H9 (cell line): Measurements from ENCODE around the gene RPP25. TPM values are rescaled to one million over a fixed set of nuclear protein-coding genes. Genes with fewer than 3 reads are reported as not detected.

ENCODE experiments used
- DNase-seq: peaks from one replicate; pipeline ENCODE4 v3.0.0-alpha.2; 2017
- H2AFZ ChIP-seq: one replicate; pipeline ENCODE4 v1.6.1; 2013; ENCODE audit warnings: mild to moderate bottlenecking, low read length, control low read depth, moderate library complexity
- H2AK5ac ChIP-seq: 2 replicates; pipeline ENCODE4 v1.6.1; 2013; ENCODE audit warnings: low read length, control low read depth, mixed read lengths; ENCODE audit not compliant: insufficient read length
- H2BK120ac ChIP-seq: one replicate; pipeline ENCODE4 v1.6.1; 2013; ENCODE audit warnings: low read depth, mild to moderate bottlenecking, low read length, control low read depth, inconsistent platforms; ENCODE audit not compliant: poor library complexity, severe bottlenecking
- H2BK12ac ChIP-seq: 2 replicates; pipeline ENCODE4 v1.6.1; 2013; ENCODE audit warnings: low read length, control low read depth, mixed read lengths, low read depth; ENCODE audit not compliant: insufficient read length
- H2BK15ac ChIP-seq: 2 replicates; pipeline ENCODE4 v1.6.1; 2013; ENCODE audit warnings: low read depth, low read length, control low read depth
- H2BK20ac ChIP-seq: one replicate; pipeline ENCODE4 v1.6.1; 2013; ENCODE audit warnings: low read depth, mild to moderate bottlenecking, low read length, control low read depth, inconsistent platforms; ENCODE audit not compliant: poor library complexity, severe bottlenecking
- H2BK5ac ChIP-seq: 2 replicates; pipeline ENCODE4 v1.6.1; 2013; ENCODE audit warnings: low read length, control low read depth, mixed read lengths; ENCODE audit not compliant: insufficient read length
- H3K14ac ChIP-seq: 2 replicates; pipeline ENCODE4 v1.6.1; 2013; ENCODE audit warnings: low read length, control low read depth; ENCODE audit not compliant: insufficient read depth
- H3K18ac ChIP-seq: 2 replicates; pipeline ENCODE4 v1.6.1; 2013; ENCODE audit warnings: low read depth, mild to moderate bottlenecking, mixed read lengths, low read length, control low read depth; ENCODE audit not compliant: insufficient read length
- H3K23ac ChIP-seq: 2 replicates; pipeline ENCODE4 v1.6.1; 2013; ENCODE audit warnings: low read length, control low read depth, mixed read lengths, low read depth; ENCODE audit not compliant: insufficient read length
- H3K23me2 ChIP-seq: 2 replicates; pipeline ENCODE4 v1.6.1; 2013; ENCODE audit warnings: low read depth, mild to moderate bottlenecking, mixed read lengths, low read length, control low read depth; ENCODE audit not compliant: insufficient read length, poor library complexity, severe bottlenecking
- H3K27ac ChIP-seq: 2 replicates; pipeline ENCODE4 v1.5.1; 2013; ENCODE audit warnings: low read length, control low read depth, mixed read lengths, low read depth; ENCODE audit not compliant: insufficient read length
- H3K27me3 ChIP-seq: 2 replicates; pipeline ENCODE4 v1.6.1; 2013; ENCODE audit warnings: low read length, control low read depth, inconsistent platforms; ENCODE audit not compliant: insufficient read depth
- H3K4ac ChIP-seq: 2 replicates; pipeline ENCODE4 v1.6.1; 2013; ENCODE audit warnings: low read depth, mild to moderate bottlenecking, control low read depth, inconsistent platforms, low read length, moderate library complexity
- H3K4me1 ChIP-seq: 2 replicates; pipeline ENCODE4 v1.6.1; 2013; ENCODE audit warnings: low read length, control low read depth, inconsistent platforms; ENCODE audit not compliant: insufficient read depth
- H3K4me2 ChIP-seq: 2 replicates; pipeline ENCODE4 v1.6.1; 2013; ENCODE audit warnings: low read length, control low read depth, mixed read lengths; ENCODE audit not compliant: insufficient read length, insufficient read depth
- H3K56ac ChIP-seq: 2 replicates; pipeline ENCODE4 v1.6.1; 2013; ENCODE audit warnings: low read depth, mild to moderate bottlenecking, mixed read lengths, low read length, control low read depth; ENCODE audit not compliant: insufficient read length
- H3K79me1 ChIP-seq: 2 replicates; pipeline ENCODE4 v1.6.1; 2013; ENCODE audit warnings: low read depth, mild to moderate bottlenecking, moderate library complexity, low read length, control low read depth, inconsistent platforms; ENCODE audit not compliant: insufficient read depth, poor library complexity, severe bottlenecking
- H3K79me2 ChIP-seq: 2 replicates; pipeline ENCODE4 v1.6.1; 2013; ENCODE audit warnings: low read length, control low read depth, inconsistent platforms; ENCODE audit not compliant: insufficient read depth
- H3K9ac ChIP-seq: 2 replicates; pipeline ENCODE4 v1.6.1; 2013; ENCODE audit warnings: low read length, control low read depth, mixed read lengths; ENCODE audit not compliant: insufficient read length; ENCODE audit errors: extremely low read depth
- H3K9me3 ChIP-seq: one replicate; pipeline ENCODE4 v1.6.1; 2013; ENCODE audit warnings: low read depth, low read length, inconsistent platforms; ENCODE audit not compliant: control insufficient read depth
- H3T11ph ChIP-seq: one replicate; pipeline ENCODE4 v1.6.1; 2013; ENCODE audit warnings: mild to moderate bottlenecking, low read length, control low read depth, inconsistent platforms
- H4K20me1 ChIP-seq: one replicate; pipeline ENCODE4 v1.6.1; 2013; ENCODE audit not compliant: control insufficient read depth, insufficient read length, insufficient read depth
- H4K5ac ChIP-seq: 2 replicates; pipeline ENCODE4 v1.6.1; 2013; ENCODE audit warnings: low read depth, mild to moderate bottlenecking, mixed read lengths, low read length, control low read depth; ENCODE audit not compliant: insufficient read length
- H4K8ac ChIP-seq: replicated peaks from 2 replicates; pipeline ENCODE4 v1.6.1; 2013; ENCODE audit warnings: low read length, control low read depth, mixed read lengths, low read depth; ENCODE audit not compliant: insufficient read length
- H4K91ac ChIP-seq: 2 replicates; pipeline ENCODE4 v1.6.1; 2013; ENCODE audit warnings: low read depth, mild to moderate bottlenecking, moderate library complexity, mixed read lengths, low read length, control low read depth; ENCODE audit not compliant: insufficient read length
- H3K27ac Mint-ChIP-seq, 3 experiments: 2 replicates in 2 of 3; 3 replicates in 1 of 3; pipeline ENCODE4 v1.8.0; 2020 to 2021; ENCODE audit warnings: mixed read lengths in 3 of 3, mild to moderate bottlenecking in 1 of 3, moderate library complexity in 1 of 3
- H3K27me3 Mint-ChIP-seq: 2 replicates; pipeline ENCODE4 v1.8.0; 2021; ENCODE audit warnings: low read depth, mild to moderate bottlenecking, moderate library complexity, mixed read lengths
- H3K36me3 Mint-ChIP-seq, 3 experiments: 2 replicates in 2 of 3; 3 replicates in 1 of 3; pipeline ENCODE4 v1.8.0; 2020 to 2021; ENCODE audit warnings: low read depth in 3 of 3, mixed read lengths in 3 of 3; ENCODE audit not compliant: insufficient read depth in 1 of 3
- H3K4me1 Mint-ChIP-seq, 2 experiments: 2 replicates each; pipeline ENCODE4 v1.8.0; 2020; ENCODE audit warnings: mixed read lengths in 2 of 2
- H3K4me3 Mint-ChIP-seq, 2 experiments: 2 replicates in 1 of 2; 3 replicates in 1 of 2; pipeline ENCODE4 v1.8.0; 2020 to 2021; ENCODE audit warnings: mild to moderate bottlenecking in 2 of 2, mixed read lengths in 2 of 2, moderate library complexity in 1 of 2
- H3K9me3 Mint-ChIP-seq, 2 experiments: 2 replicates in 1 of 2; 3 replicates in 1 of 2; pipeline ENCODE4 v1.8.0; 2020; ENCODE audit warnings: mild to moderate bottlenecking in 2 of 2, mixed read lengths in 2 of 2, moderate library complexity in 1 of 2
- WGBS: extraction: QIAGEN DNeasy Blood & Tissue Kit; methylation state at CpG from one replicate; pipeline ENCODE4 v1.1.7; 2013; ENCODE audit warnings: missing lambda C conversion rate, low lambda C conversion rate, mixed read lengths; ENCODE audit not compliant: insufficient read length; ENCODE audit errors: extremely low coverage; 5-methylcytosine and 5-hydroxymethylcytosine counted together
- total RNA-seq: library from RNA; stranded (reverse); gene quantifications from 2 replicates; pipeline ENCODE4 v1.2.1, GENCODE V29; 2021
- TF ChIP-seq, protein P1 (sequence below): fragments of 200-600 bp; sonication (generic); conservative IDR thresholded peaks from 3 replicates; pipeline ENCODE4 v1.8.0; 2021; ENCODE audit warnings: antibody characterized with exemption, mild to moderate bottlenecking

RPP25 gene
- total RNA-seq, 1 experiment from 2014 or later: 12.6 TPM

DNA sequence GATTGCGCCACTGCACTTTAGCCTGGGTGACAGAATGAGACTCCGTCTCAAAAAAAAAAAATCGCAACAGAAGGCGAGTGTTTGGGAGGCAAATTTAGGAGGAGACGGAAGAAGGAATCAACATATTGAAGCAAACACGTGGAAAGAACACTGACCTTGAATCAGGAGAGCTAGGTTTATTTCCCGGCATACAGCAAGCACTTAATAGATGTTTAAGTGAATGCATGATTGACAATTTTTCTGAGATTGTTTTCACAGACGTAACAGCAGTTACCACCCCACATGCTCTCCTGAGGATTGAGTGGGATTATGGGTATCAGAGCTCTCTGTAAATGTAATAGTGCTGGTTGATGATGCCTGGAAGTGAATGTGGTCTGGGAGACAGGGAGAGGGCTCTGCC, 5.6 kb upstream of the RPP25 start:
- Mint-ChIP-seq H3K27me3 (peaks cover 70% of the 10 kb centered on the region), H3K27ac (no peak overlapping the region; a peak in 1 of 7 replicates), H3K4me1 (peaks cover 12 to 30% of the 10 kb centered on the region in 2 experiments), H3K36me3 (no peaks in the 10 kb centered on the region; a peak in 1 of 7 replicates), H3K4me3 (no peak overlapping the region), H3K9me3 (no peaks in the 10 kb centered on the region)
- Histone ChIP-seq H2BK12ac (no peak overlapping the region), H4K20me1 (no peaks in the 10 kb centered on the region), H3K9me3 (no peaks in the 10 kb centered on the region), H3K4me2 (no peak overlapping the region), H3K9ac (no peak overlapping the region), H3K56ac (no peak overlapping the region), H2BK120ac (no peak overlapping the region), H4K8ac (no peak overlapping the region), H2BK15ac (no peak overlapping the region), H2AFZ (no peak overlapping the region), H4K91ac (no peak overlapping the region), H2AK5ac (no peak overlapping the region), H3T11ph (no peak overlapping the region), H3K4me1 (no peaks in the 10 kb centered on the region), H3K79me1 (no peaks in the 10 kb centered on the region), H2BK5ac (no peak overlapping the region), H3K4ac (no peak overlapping the region), H4K5ac (no peak overlapping the region), H3K79me2 (no peaks in the 10 kb centered on the region), H3K27me3 (peaks cover 8% of the 10 kb centered on the region; the same call in 1 of the 2 replicates), H3K18ac (no peak overlapping the region), H3K14ac (no peak overlapping the region), H3K23me2 (peaks cover 20% of the 10 kb centered on the region), H3K27ac (no peak overlapping the region), H2BK20ac (no peak overlapping the region), H3K23ac (no peak overlapping the region)
- no peak for DNase-seq
- WGBS: no CpG with 5 or more reads among the region's 8 CpGs
- TF ChIP-seq, protein P1, sequence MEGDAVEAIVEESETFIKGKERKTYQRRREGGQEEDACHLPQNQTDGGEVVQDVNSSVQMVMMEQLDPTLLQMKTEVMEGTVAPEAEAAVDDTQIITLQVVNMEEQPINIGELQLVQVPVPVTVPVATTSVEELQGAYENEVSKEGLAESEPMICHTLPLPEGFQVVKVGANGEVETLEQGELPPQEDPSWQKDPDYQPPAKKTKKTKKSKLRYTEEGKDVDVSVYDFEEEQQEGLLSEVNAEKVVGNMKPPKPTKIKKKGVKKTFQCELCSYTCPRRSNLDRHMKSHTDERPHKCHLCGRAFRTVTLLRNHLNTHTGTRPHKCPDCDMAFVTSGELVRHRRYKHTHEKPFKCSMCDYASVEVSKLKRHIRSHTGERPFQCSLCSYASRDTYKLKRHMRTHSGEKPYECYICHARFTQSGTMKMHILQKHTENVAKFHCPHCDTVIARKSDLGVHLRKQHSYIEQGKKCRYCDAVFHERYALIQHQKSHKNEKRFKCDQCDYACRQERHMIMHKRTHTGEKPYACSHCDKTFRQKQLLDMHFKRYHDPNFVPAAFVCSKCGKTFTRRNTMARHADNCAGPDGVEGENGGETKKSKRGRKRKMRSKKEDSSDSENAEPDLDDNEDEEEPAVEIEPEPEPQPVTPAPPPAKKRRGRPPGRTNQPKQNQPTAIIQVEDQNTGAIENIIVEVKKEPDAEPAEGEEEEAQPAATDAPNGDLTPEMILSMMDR: no peak
